B cell (primary cell): ENCODE measurements around the gene CLCN7. TPM values are rescaled to one million over a fixed set of nuclear protein-coding genes. Genes with fewer than 3 reads are reported as not detected.

Experiments
- ATAC-seq: fragments of 200-7000 bp; cut with Tn5 transposase; one replicate; pipeline ENCODE4 v1.10.0; 2021; ENCODE audit warnings: low read depth, mild to moderate bottlenecking, moderate number of reproducible peaks, moderate library complexity
- CTCF ChIA-PET: fragments of 350-600 bp; sonication (Branson Sonifier 250); formaldehyde crosslinking; loops from one replicate; lab custom pipeline; 2021; ENCODE audit warnings: antibody characterized with exemption, inconsistent platforms; lab: Charles Lee
- POLR2A ChIA-PET: fragments of 350-600 bp; sonication (Branson Sonifier 250); formaldehyde crosslinking; loops from one replicate; lab custom pipeline; 2021; ENCODE audit warnings: antibody characterized with exemption; lab: Charles Lee
- DNase-seq: peaks from one replicate; pipeline ENCODE4 v3.0.0; 2013
- H2AFZ ChIP-seq: 2 replicates; pipeline ENCODE4 v1.6.1; 2012; ENCODE audit warnings: mild to moderate bottlenecking, low read depth, low read length; ENCODE audit not compliant: insufficient read depth, poor library complexity, severe bottlenecking
- H3K27ac ChIP-seq, 2 donors: 1 replicate in 1 of 2; 2 replicates in 1 of 2; pipeline ENCODE4 v1.5.1; 2012 to 2013; ENCODE audit warnings: low read length in 2 of 2, mild to moderate bottlenecking in 2 of 2, moderate library complexity in 1 of 2
- H3K27me3 ChIP-seq, 4 experiments: fragments of 200-600 bp in 1 of 4; sonication (generic) in 1 of 4; replicated peaks in 1 of 4; 1 replicate in 2 of 4; 2 replicates in 2 of 4; pipeline versions ENCODE4 v1.6.1 to v1.7.0; 2013 to 2016; ENCODE audit warnings: low read length in 3 of 4, mild to moderate bottlenecking in 2 of 4, mixed read lengths in 1 of 4, moderate library complexity in 1 of 4; ENCODE audit not compliant: insufficient read depth in 4 of 4, control insufficient read depth in 3 of 4; ENCODE audit errors: control extremely low read depth in 1 of 4
- H3K36me3 ChIP-seq, 2 experiments: replicated peaks in 1 of 2; 1 replicate in 1 of 2; 2 replicates in 1 of 2; pipeline versions ENCODE4 v1.6.1 to v1.7.1; 2013; ENCODE audit warnings: low read length in 1 of 2; ENCODE audit not compliant: insufficient read depth in 2 of 2, control insufficient read depth in 1 of 2; ENCODE audit errors: control extremely low read depth in 1 of 2, extremely low read depth in 1 of 2
- H3K4me1 ChIP-seq, 2 donors: fragments of 200-600 bp in 1 of 2; sonication (generic) in 1 of 2; 1 replicate in 1 of 2; 2 replicates in 1 of 2; pipeline versions ENCODE4 v1.5.1 to v1.6.1; 2013 to 2017; ENCODE audit warnings: low read length in 2 of 2; ENCODE audit not compliant: control insufficient read depth in 2 of 2, insufficient read depth in 2 of 2
- H3K4me2 ChIP-seq: replicated peaks from 2 replicates; pipeline ENCODE3; 2012; ENCODE audit warnings: mild to moderate bottlenecking, low read depth, low read length; ENCODE audit not compliant: poor library complexity, severe bottlenecking
- H3K4me3 ChIP-seq, 5 experiments: fragments of 200-600 bp in 1 of 5; sonication (generic) in 1 of 5; 1 replicate in 3 of 5; 2 replicates in 2 of 5; pipeline versions ENCODE4 v1.5.1 to v1.7.0; 2011 to 2016; ENCODE audit warnings: low read length in 4 of 5, mild to moderate bottlenecking in 4 of 5, low read depth in 2 of 5, control low read depth in 1 of 5, moderate library complexity in 1 of 5; ENCODE audit not compliant: insufficient read depth in 1 of 5; ENCODE audit errors: control extremely low read depth in 1 of 5, extremely low read depth in 1 of 5
- H3K79me2 ChIP-seq: fragments of 200-600 bp; sonication (generic); one replicate; pipeline ENCODE4 v1.6.0; 2016; ENCODE audit warnings: low read length; ENCODE audit not compliant: control insufficient read depth, insufficient read depth
- H3K9ac ChIP-seq: fragments of 200-600 bp; sonication (generic); 2 replicates; pipeline ENCODE4 v1.6.1; 2017; ENCODE audit warnings: mild to moderate bottlenecking, low read length, moderate library complexity
- H3K9me3 ChIP-seq, 3 donors: one replicate each; pipeline versions ENCODE4 v1.6.1 to v1.7.1; 2013; ENCODE audit warnings: low read length in 2 of 3; ENCODE audit not compliant: control insufficient read depth in 2 of 3, insufficient read depth in 1 of 3; ENCODE audit errors: control extremely low read depth in 1 of 3
- H4K20me1 ChIP-seq: 2 replicates; pipeline ENCODE4 v1.6.0; 2012; ENCODE audit warnings: mild to moderate bottlenecking, low read length; ENCODE audit not compliant: insufficient read depth, control insufficient read depth, poor library complexity, severe bottlenecking
- H3K27ac Mint-ChIP-seq: one replicate; pipeline ENCODE4 v1.8.0; 2021; ENCODE audit warnings: mixed read lengths
- H3K27me3 Mint-ChIP-seq: one replicate; pipeline ENCODE4 v1.8.0; 2021; ENCODE audit warnings: mixed read lengths
- H3K4me1 Mint-ChIP-seq: one replicate; pipeline ENCODE4 v1.8.0; 2021; ENCODE audit warnings: mixed read lengths
- H3K4me3 Mint-ChIP-seq: one replicate; pipeline ENCODE4 v1.8.0; 2021; ENCODE audit warnings: mixed read lengths
- H3K9me3 Mint-ChIP-seq: one replicate; pipeline ENCODE4 v1.8.0; 2022; ENCODE audit warnings: mixed read lengths; ENCODE audit not compliant: insufficient read depth
- CTCF ChIP-seq: fragments of 200-600 bp; IDR thresholded peaks from one replicate; pipeline ENCODE4 v1.8.0; 2022; ENCODE audit warnings: antibody characterized with exemption, mild to moderate bottlenecking
- EZH2 ChIP-seq: IDR thresholded peaks from 2 replicates; pipeline ENCODE4 v1.6.1; 2012; ENCODE audit warnings: borderline replicate concordance, low read depth, mild to moderate bottlenecking, moderate library complexity, low read length; ENCODE audit not compliant: insufficient read depth, poor library complexity, severe bottlenecking
- WGBS: methylation state at CpG from one replicate; pipeline ENCODE4 v1.1.5; 2013; ENCODE audit warnings: missing lambda C conversion rate; ENCODE audit not compliant: insufficient coverage; 5-methylcytosine and 5-hydroxymethylcytosine counted together
- intact Hi-C: fragments of 100-400 bp; cut with micrococcal nuclease; formaldehyde crosslinking; loops from one replicate; pipeline ENCODE4 v1.10.0; 2022
- polyA plus RNA-seq: library from polyadenylated mRNA; depleted of rRNA; stranded (reverse); fragments of >200 nt; gene quantifications from 2 replicates; pipeline ENCODE4 v1.2.3, GENCODE V29; 2012
- total RNA-seq, 2 donors: library from RNA; stranded (reverse); fragments of 120-200 nt in 1 of 2; gene quantifications; 1 replicate in 1 of 2; 2 replicates in 1 of 2; pipeline versions ENCODE4 v1.2.3 to v1.2.4, GENCODE V29; 2013 to 2022

Gene CLCN7
- total and polyA plus RNA-seq, 2 donors (not counting 1 experiment from before 2014, with no cell fraction given) = 215 to 274 TPM

GRCh38 chr16:1464196-1464893, 10.5 kb downstream of the CLCN7 start:
- Histone ChIP-seq H3K9me3 (peaks cover 0 to 3% (median 0%) of the 10 kb centered on the region in 3 donors), H3K27me3 (no peaks in the 10 kb centered on the region), H3K79me2 (peaks cover 97% of the 10 kb centered on the region), H4K20me1 (peaks cover 29% of the 10 kb centered on the region), H3K36me3 (peaks cover 6 to 39% of the 10 kb centered on the region in 2 experiments), H3K4me2 (no peak overlapping the region), H3K9ac (no peak overlapping the region), H3K4me3 (no peak overlapping the region), H2AFZ (no peak overlapping the region), H3K4me1 (peaks cover 9 to 19% of the 10 kb centered on the region in 2 donors), H3K27ac (no peak overlapping the region)
- WGBS = 98% methylated on average over 39 of the region's 41 CpGs
- Mint-ChIP-seq H3K4me1 (peaks cover 25% of the 10 kb centered on the region), H3K9me3 (no peaks in the 10 kb centered on the region), H3K4me3 (no peak overlapping the region), H3K27ac (no peak overlapping the region), H3K27me3 (no peaks in the 10 kb centered on the region)
- ATAC-seq = no peak
- DNase-seq = no peak
- CTCF ChIA-PET = interaction anchor here (0.6 to 1.6 kb wide), 2 partner anchors 7 to 1808 kb away, joined by 3 read pairs; no protein-coding TSS in a partner anchor
- intact Hi-C loops = no loop called here
- TF ChIP-seq CTCF = no peak
- TF ChIP-seq EZH2 = no peak
- POLR2A ChIA-PET = no interaction called here

- no peak overlapping the region for H3K4me3 Mint-ChIP-seq
- H3K27me3 ChIP-seq = no peaks in the 10 kb centered on the region
- H3K9me3 Mint-ChIP-seq = no peaks in the 10 kb centered on the region
- peaks cover 6 to 55% of the 10 kb centered on the region in 2 experiments for H3K36me3 ChIP-seq
- no peak overlapping the region for H2AFZ ChIP-seq
- no peaks in the 10 kb centered on the region for H3K27me3 Mint-ChIP-seq
- H4K20me1 ChIP-seq = peaks cover 10% of the 10 kb centered on the region
- H3K4me1 Mint-ChIP-seq = peaks cover 28% of the 10 kb centered on the region
- DNase-seq = no peak
- peaks cover 0 to 3% (median 0%) of the 10 kb centered on the region in 3 donors for H3K9me3 ChIP-seq
- H3K4me3 ChIP-seq = no peak overlapping the region
- no peak overlapping the region for H3K9ac ChIP-seq
- TF ChIP-seq CTCF (no peak), EZH2 (no peak)
- no peak for ATAC-seq
- H3K79me2 ChIP-seq = peaks cover 87% of the 10 kb centered on the region
- CTCF ChIA-PET = no interaction called here
- peak overlapping the region in 1 of 2 donors; percentile 50 for H3K27ac ChIP-seq
- 94% methylated on average over 24 of the region's 24 CpGs for WGBS
- H3K4me2 ChIP-seq = no peak overlapping the region
- H3K27ac Mint-ChIP-seq = peak overlapping the region; percentile 53
- intact Hi-C loops = no loop called here
- POLR2A ChIA-PET = interaction anchor here (0.5 kb wide), 1 partner anchor 82 kb away, joined by 3 read pairs; no protein-coding TSS in a partner anchor
- peaks cover 31 to 34% of the 10 kb centered on the region in 2 donors for H3K4me1 ChIP-seq
These were observed 13.7 kb downstream of the CLCN7 start for GRCh38 chr16:1461146-1461545.
